H1 (cell line): ENCODE results near the gene UGT1A6. TPM values are rescaled to one million over a fixed set of nuclear protein-coding genes. Genes with fewer than 3 reads are reported as not detected.

Source experiments
- BCL11A ChIP-seq, 2 experiments: IDR thresholded peaks; one replicate each; pipeline ENCODE4 v1.6.1; 2011; ENCODE audit warnings: low read depth in 2 of 2, low read length in 2 of 2, mild to moderate bottlenecking in 2 of 2
- JUND ChIP-seq: IDR thresholded peaks from 2 replicates; pipeline ENCODE4 v1.6.1; 2011; ENCODE audit warnings: mild to moderate bottlenecking, improper control_type of control experiment, low read length
- NANOG ChIP-seq: IDR thresholded peaks from 2 replicates; pipeline ENCODE4 v1.6.1; 2011; ENCODE audit warnings: low read length, low read depth, mild to moderate bottlenecking, inconsistent platforms; ENCODE audit not compliant: insufficient read depth, poor library complexity, severe bottlenecking
- RAD21 ChIP-seq, 2 experiments: IDR thresholded peaks in 1 of 2; conservative IDR thresholded peaks in 1 of 2; 2 replicates each; pipeline ENCODE4 v1.6.1; 2011; ENCODE audit warnings: low read depth in 2 of 2, low read length in 2 of 2, improper control_type of control experiment in 1 of 2, inconsistent platforms in 1 of 2, mild to moderate bottlenecking in 1 of 2, moderate library complexity in 1 of 2
- RBBP5 ChIP-seq: IDR thresholded peaks from 2 replicates; pipeline ENCODE4 v1.7.1; 2012; ENCODE audit warnings: low read depth, mild to moderate bottlenecking, inconsistent platforms, low read length, moderate library complexity, borderline replicate concordance
- SAP30 ChIP-seq: fragments of 300-600 bp; sonication (generic); IDR thresholded peaks from 2 replicates; pipeline ENCODE4 v1.7.1; 2012; ENCODE audit warnings: low read length, moderate library complexity, mild to moderate bottlenecking, inconsistent platforms; ENCODE audit not compliant: insufficient read depth, insufficient replicate concordance
- polyA plus RNA-seq, 7 experiments: library from polyadenylated mRNA; depleted of rRNA in 3 of 7; stranded (reverse) in 5 of 7; unstranded in 2 of 7; fragments of >200 nt in 5 of 7; fragments of 200-250 nt in 2 of 7; gene quantifications; 1 replicate in 5 of 7; 2 replicates in 1 of 7; 4 replicates in 1 of 7; pipeline versions ENCODE4 v1.2.1 to v1.2.3, GENCODE V29; 2011 to 2013; ENCODE audit warnings: missing spikeins in 2 of 7, mixed read lengths in 2 of 7
- total RNA-seq: library from RNA; stranded (reverse); fragmentation: NEBNext Ultra II Directional; extraction: Animal tissue kit (Norgen Biotek cat#: 25700); gene quantifications from 2 replicates; pipeline ENCODE4 v1.2.1, GENCODE V29; 2021
- TF ChIP-seq, protein P1 (sequence below): fragments of 300-600 bp; sonication (generic); IDR thresholded peaks from 2 replicates; pipeline ENCODE4 v1.7.1; 2012; ENCODE audit warnings: low read length, moderate library complexity, mild to moderate bottlenecking, inconsistent platforms; ENCODE audit not compliant: insufficient replicate concordance
- TF ChIP-seq, protein P2 (sequence below): IDR thresholded peaks from 2 replicates; pipeline ENCODE4 v1.6.1; 2011; ENCODE audit warnings: low read length, improper control_type of control experiment
- TF ChIP-seq, protein P3 (sequence below): IDR thresholded peaks from 2 replicates; pipeline ENCODE4 v1.6.1; 2011; ENCODE audit warnings: low read depth, mild to moderate bottlenecking, low read length; ENCODE audit not compliant: insufficient read depth

UGT1A6 gene
- total and polyA plus RNA-seq, 2 of the 8 experiments (the other 6 are each of a cell fraction or from before 2014, with no cell fraction given), result not detected

DNA sequence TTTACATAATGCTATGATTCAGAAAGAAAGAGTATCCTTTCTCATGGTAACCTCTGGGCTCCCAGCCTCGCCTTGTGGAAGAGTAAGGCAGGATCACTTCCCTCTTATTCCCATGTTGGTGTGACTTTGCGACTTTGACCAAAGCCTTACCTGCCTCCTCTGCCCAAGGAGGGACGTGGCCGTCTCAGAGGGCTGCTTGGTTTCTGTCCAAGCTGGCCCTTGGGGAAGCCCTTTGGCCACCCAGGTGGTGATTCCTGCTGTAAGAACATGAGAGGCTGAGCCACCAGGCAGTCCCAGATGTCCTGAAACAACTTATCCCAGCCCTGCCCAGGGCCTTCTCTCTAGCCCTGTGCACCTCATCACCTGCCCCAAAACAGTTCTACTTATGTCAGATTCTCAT is 6.0 kb downstream of the UGT1A6 start (continued):
- TF ChIP-seq, protein P1, sequence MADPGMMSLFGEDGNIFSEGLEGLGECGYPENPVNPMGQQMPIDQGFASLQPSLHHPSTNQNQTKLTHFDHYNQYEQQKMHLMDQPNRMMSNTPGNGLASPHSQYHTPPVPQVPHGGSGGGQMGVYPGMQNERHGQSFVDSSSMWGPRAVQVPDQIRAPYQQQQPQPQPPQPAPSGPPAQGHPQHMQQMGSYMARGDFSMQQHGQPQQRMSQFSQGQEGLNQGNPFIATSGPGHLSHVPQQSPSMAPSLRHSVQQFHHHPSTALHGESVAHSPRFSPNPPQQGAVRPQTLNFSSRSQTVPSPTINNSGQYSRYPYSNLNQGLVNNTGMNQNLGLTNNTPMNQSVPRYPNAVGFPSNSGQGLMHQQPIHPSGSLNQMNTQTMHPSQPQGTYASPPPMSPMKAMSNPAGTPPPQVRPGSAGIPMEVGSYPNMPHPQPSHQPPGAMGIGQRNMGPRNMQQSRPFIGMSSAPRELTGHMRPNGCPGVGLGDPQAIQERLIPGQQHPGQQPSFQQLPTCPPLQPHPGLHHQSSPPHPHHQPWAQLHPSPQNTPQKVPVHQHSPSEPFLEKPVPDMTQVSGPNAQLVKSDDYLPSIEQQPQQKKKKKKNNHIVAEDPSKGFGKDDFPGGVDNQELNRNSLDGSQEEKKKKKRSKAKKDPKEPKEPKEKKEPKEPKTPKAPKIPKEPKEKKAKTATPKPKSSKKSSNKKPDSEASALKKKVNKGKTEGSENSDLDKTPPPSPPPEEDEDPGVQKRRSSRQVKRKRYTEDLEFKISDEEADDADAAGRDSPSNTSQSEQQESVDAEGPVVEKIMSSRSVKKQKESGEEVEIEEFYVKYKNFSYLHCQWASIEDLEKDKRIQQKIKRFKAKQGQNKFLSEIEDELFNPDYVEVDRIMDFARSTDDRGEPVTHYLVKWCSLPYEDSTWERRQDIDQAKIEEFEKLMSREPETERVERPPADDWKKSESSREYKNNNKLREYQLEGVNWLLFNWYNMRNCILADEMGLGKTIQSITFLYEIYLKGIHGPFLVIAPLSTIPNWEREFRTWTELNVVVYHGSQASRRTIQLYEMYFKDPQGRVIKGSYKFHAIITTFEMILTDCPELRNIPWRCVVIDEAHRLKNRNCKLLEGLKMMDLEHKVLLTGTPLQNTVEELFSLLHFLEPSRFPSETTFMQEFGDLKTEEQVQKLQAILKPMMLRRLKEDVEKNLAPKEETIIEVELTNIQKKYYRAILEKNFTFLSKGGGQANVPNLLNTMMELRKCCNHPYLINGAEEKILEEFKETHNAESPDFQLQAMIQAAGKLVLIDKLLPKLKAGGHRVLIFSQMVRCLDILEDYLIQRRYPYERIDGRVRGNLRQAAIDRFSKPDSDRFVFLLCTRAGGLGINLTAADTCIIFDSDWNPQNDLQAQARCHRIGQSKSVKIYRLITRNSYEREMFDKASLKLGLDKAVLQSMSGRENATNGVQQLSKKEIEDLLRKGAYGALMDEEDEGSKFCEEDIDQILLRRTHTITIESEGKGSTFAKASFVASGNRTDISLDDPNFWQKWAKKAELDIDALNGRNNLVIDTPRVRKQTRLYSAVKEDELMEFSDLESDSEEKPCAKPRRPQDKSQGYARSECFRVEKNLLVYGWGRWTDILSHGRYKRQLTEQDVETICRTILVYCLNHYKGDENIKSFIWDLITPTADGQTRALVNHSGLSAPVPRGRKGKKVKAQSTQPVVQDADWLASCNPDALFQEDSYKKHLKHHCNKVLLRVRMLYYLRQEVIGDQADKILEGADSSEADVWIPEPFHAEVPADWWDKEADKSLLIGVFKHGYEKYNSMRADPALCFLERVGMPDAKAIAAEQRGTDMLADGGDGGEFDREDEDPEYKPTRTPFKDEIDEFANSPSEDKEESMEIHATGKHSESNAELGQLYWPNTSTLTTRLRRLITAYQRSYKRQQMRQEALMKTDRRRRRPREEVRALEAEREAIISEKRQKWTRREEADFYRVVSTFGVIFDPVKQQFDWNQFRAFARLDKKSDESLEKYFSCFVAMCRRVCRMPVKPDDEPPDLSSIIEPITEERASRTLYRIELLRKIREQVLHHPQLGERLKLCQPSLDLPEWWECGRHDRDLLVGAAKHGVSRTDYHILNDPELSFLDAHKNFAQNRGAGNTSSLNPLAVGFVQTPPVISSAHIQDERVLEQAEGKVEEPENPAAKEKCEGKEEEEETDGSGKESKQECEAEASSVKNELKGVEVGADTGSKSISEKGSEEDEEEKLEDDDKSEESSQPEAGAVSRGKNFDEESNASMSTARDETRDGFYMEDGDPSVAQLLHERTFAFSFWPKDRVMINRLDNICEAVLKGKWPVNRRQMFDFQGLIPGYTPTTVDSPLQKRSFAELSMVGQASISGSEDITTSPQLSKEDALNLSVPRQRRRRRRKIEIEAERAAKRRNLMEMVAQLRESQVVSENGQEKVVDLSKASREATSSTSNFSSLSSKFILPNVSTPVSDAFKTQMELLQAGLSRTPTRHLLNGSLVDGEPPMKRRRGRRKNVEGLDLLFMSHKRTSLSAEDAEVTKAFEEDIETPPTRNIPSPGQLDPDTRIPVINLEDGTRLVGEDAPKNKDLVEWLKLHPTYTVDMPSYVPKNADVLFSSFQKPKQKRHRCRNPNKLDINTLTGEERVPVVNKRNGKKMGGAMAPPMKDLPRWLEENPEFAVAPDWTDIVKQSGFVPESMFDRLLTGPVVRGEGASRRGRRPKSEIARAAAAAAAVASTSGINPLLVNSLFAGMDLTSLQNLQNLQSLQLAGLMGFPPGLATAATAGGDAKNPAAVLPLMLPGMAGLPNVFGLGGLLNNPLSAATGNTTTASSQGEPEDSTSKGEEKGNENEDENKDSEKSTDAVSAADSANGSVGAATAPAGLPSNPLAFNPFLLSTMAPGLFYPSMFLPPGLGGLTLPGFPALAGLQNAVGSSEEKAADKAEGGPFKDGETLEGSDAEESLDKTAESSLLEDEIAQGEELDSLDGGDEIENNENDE, result no peak
- TF ChIP-seq SAP30 (no peak), RBBP5 (no peak), RAD21 (IDR thresholded peaks at IDR 0.05 in 1 of 2, conservative IDR thresholded peaks at IDR 0.05 in 1 of 2; ENCODE audit: low read depth in 2 of 2, low read length in 2 of 2) (no peak), BCL11A (IDR thresholded peaks at IDR 0.05; ENCODE audit: low read depth in 2 of 2, low read length in 2 of 2) (no peak), JUND (no peak), NANOG (no peak)
- TF ChIP-seq, protein P2, sequence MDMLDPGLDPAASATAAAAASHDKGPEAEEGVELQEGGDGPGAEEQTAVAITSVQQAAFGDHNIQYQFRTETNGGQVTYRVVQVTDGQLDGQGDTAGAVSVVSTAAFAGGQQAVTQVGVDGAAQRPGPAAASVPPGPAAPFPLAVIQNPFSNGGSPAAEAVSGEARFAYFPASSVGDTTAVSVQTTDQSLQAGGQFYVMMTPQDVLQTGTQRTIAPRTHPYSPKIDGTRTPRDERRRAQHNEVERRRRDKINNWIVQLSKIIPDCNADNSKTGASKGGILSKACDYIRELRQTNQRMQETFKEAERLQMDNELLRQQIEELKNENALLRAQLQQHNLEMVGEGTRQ, result no peak
- TF ChIP-seq, protein P3, sequence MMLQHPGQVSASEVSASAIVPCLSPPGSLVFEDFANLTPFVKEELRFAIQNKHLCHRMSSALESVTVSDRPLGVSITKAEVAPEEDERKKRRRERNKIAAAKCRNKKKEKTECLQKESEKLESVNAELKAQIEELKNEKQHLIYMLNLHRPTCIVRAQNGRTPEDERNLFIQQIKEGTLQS, result no peak
